H1 (cell line): ENCODE results near the gene ENPP5. TPM values are rescaled to one million over a fixed set of nuclear protein-coding genes. Genes with fewer than 3 reads are reported as not detected.

Experiments
- CHD1 ChIP-seq: IDR thresholded peaks from 2 replicates; pipeline ENCODE4 v1.6.1; 2012; ENCODE audit warnings: low read depth, low read length, improper control_type of control experiment
- CHD7 ChIP-seq: fragments of 300-600 bp; sonication (generic); IDR thresholded peaks from 2 replicates; pipeline ENCODE4 v1.7.1; 2012; ENCODE audit warnings: low read length, moderate library complexity, mild to moderate bottlenecking, inconsistent platforms; ENCODE audit not compliant: insufficient replicate concordance
- EZH2 ChIP-seq: fragments of 200-600 bp; sonication (generic); IDR thresholded peaks from 2 replicates; pipeline ENCODE4 v1.7.1; 2012; ENCODE audit warnings: low read depth, mild to moderate bottlenecking, moderate library complexity, low read length, inconsistent platforms; ENCODE audit not compliant: severe bottlenecking
- JUN ChIP-seq: IDR thresholded peaks from 2 replicates; pipeline ENCODE4 v1.6.1; 2011; ENCODE audit warnings: low read depth, mild to moderate bottlenecking, improper control_type of control experiment, low read length
- JUND ChIP-seq: IDR thresholded peaks from 2 replicates; pipeline ENCODE4 v1.6.1; 2011; ENCODE audit warnings: mild to moderate bottlenecking, improper control_type of control experiment, low read length
- KDM1A ChIP-seq: fragments of 200-600, 300-600 bp; sonication (generic); IDR thresholded peaks from 2 replicates; pipeline ENCODE4 v1.7.1; 2016; ENCODE audit warnings: mild to moderate bottlenecking, low read length, borderline replicate concordance
- SIN3A ChIP-seq, 2 experiments: IDR thresholded peaks in 1 of 2; conservative IDR thresholded peaks in 1 of 2; 2 replicates each; pipeline ENCODE4 v1.6.1; 2011 to 2012; ENCODE audit warnings: low read length in 2 of 2, improper control_type of control experiment in 1 of 2, low read depth in 1 of 2, mild to moderate bottlenecking in 1 of 2
- SIX5 ChIP-seq: IDR thresholded peaks from 2 replicates; pipeline ENCODE4 v1.6.1; 2011; ENCODE audit warnings: mild to moderate bottlenecking, low read depth, low read length
- SP1 ChIP-seq: IDR thresholded peaks from 2 replicates; pipeline ENCODE4 v1.6.1; 2011; ENCODE audit warnings: low read depth, low read length
- TEAD4 ChIP-seq: IDR thresholded peaks from 2 replicates; pipeline ENCODE4 v1.6.1; 2012; ENCODE audit warnings: low read depth, low read length, inconsistent platforms, mixed read lengths
- polyA plus RNA-seq, 7 experiments: library from polyadenylated mRNA; depleted of rRNA in 3 of 7; stranded (reverse) in 5 of 7; unstranded in 2 of 7; fragments of >200 nt in 5 of 7; fragments of 200-250 nt in 2 of 7; gene quantifications; 1 replicate in 5 of 7; 2 replicates in 1 of 7; 4 replicates in 1 of 7; pipeline versions ENCODE4 v1.2.1 to v1.2.3, GENCODE V29; 2011 to 2013; ENCODE audit warnings: missing spikeins in 2 of 7, mixed read lengths in 2 of 7
- total RNA-seq: library from RNA; stranded (reverse); fragmentation: NEBNext Ultra II Directional; extraction: Animal tissue kit (Norgen Biotek cat#: 25700); gene quantifications from 2 replicates; pipeline ENCODE4 v1.2.1, GENCODE V29; 2021

ENPP5 gene
- total and polyA plus RNA-seq, 2 of the 8 experiments (the other 6 are each of a cell fraction or from before 2014, with no cell fraction given): 5.1 to 7.6 TPM

- TF ChIP-seq CHD7 (no peak), JUND (no peak), SP1 (peak; percentile 95), EZH2 (no peak), SIX5 (no peak), JUN (no peak), CHD1 (no peak), KDM1A (no peak), SIN3A (conservative IDR thresholded peaks at IDR 0.05 in 1 of 2, IDR thresholded peaks at IDR 0.05 in 1 of 2; ENCODE audit: low read depth in 1 of 2, low read length in 2 of 2) (no peak; a peak in 1 of 4 replicates), TEAD4 (no peak)
Measured at GRCh38 chr6:46170357-46171289, at the start of gene ENPP5 (continued).
